WI38 (cell line): ENCODE measurements around the gene NCK2.

ENCODE experiments used
- H3K4me3 ChIP-seq: 2 replicates; pipeline ENCODE4 v1.5.1; 2011; ENCODE audit warnings: low read depth, mild to moderate bottlenecking, control low read depth, low read length
- TF ChIP-seq, protein P1 (sequence below): IDR thresholded peaks from 2 replicates; pipeline ENCODE4 v1.5.1; 2012; ENCODE audit warnings: low read depth, mild to moderate bottlenecking, control low read depth, low read length

Gene NCK2

DNA sequence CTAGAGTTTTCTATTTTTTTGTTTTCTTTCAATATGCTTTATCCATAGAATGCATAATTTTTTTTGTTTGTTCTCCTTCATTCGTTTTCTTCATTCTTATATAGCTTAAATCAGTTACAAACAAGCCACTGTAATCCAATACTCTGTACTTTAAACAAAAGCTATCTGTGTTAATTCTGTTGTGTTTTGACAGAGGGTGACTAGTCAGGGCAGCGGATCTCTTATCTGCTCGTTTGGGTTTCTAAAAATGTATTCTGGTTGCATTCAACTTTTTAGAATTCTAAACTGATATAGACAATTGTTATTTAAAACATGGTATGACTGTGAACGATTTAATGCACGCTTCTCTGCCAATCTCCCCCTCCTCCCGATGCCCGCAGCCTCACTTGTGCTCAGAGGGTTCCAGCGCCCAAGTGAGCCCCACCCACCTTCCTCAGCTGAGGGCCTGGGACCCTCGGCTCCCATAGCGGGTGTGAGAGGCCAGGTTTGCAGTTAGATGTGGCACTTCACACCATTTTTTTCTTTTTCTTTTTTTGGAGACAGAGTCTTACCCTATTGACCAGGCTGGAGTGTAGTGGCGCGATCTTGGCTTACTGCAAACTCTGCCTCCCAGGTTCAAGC is 44.1 kb downstream of the NCK2 start:
- TF ChIP-seq, protein P1, sequence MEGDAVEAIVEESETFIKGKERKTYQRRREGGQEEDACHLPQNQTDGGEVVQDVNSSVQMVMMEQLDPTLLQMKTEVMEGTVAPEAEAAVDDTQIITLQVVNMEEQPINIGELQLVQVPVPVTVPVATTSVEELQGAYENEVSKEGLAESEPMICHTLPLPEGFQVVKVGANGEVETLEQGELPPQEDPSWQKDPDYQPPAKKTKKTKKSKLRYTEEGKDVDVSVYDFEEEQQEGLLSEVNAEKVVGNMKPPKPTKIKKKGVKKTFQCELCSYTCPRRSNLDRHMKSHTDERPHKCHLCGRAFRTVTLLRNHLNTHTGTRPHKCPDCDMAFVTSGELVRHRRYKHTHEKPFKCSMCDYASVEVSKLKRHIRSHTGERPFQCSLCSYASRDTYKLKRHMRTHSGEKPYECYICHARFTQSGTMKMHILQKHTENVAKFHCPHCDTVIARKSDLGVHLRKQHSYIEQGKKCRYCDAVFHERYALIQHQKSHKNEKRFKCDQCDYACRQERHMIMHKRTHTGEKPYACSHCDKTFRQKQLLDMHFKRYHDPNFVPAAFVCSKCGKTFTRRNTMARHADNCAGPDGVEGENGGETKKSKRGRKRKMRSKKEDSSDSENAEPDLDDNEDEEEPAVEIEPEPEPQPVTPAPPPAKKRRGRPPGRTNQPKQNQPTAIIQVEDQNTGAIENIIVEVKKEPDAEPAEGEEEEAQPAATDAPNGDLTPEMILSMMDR: no peak
- H3K4me3 ChIP-seq: no peak overlapping the region

DNA sequence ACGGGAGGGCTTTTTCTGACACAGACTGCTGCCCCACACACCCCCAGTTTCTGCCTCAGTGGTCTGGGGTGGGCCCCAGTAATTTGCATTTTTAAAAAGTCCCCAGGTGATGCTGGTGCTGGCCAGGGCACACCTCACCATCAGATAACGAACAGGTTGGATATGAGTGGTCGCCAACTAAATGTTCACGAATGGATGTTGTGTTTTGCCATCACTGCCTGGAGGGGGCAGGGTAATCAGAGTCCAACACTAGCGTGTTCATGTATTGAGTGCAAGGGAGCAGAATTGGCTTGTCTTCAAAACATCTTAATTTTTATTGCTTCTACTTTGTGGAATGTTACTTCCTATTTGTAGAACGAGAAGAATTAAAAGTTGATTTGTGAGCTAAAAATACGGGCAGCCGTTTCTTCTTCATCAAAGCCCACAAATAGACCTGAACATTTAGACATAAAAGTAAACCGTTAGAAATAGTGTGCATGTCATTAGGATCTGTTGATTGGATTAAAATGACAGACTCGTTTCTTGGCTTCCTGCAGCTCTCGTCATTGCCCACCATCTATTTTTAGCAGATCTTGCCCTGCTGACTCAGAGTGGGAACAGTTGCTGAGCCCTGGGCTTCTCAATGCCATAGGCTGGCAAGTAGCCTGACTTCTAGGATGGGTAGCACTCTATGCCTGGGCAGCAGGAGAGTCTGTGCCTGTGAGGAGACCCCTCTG is 45.2 kb downstream of the NCK2 start:
- TF ChIP-seq, protein P1: no peak
- H3K4me3 ChIP-seq: no peak overlapping the region

DNA sequence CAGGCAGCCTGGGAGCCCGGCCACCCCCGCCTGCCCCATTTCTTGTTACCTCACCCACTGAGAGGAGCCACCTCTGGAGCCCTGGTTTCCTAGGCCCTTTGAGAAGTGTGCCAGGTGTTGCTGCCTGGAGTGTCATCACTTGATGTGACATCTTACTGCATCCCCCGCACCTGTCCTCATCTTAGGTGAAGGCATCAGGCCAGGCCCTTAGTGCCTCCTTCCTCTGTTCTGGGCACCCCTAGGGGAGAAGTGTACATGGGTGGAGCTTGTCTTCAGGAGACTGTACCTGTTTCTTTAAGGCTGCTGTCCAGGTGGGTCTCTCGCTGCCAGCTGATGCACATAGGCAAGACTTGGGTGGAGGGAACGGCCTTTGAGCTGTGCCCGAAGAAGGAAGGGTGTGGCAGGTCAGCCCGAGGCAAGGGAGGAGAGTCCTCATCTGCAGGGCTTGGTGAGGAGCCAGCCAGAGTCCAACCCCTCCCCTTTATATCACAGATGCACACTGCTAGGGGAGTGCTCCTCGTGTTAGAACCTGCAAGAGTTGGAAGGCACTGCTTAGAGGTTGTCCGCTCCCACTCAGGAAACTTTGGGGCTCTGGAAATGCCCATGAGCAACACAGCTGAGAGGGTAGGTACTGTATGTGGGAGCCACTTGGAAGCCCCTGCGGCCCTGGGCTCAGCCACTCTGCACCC is 45.9 kb downstream of the NCK2 start:
- TF ChIP-seq, protein P1: no peak
- no peak overlapping the region for H3K4me3 ChIP-seq

DNA sequence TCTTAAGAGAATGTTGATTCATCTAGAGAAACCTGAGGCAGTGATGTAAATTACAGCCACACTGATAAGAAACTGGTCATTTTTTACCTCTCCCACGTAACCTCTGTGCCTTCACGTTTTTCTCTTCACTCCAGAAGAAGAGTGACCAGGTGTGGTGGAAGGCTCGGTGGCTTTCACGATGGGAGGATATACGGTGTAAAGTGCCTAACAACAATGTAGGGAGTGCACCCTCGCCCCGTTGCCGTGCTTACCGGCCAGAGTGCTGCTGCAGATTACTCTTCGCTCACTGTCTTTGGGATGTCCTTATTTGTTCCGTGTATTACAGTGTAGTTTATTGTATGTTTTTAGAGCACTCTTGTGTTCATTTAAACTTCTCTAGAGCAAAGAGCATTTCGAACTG is 46.5 kb downstream of the NCK2 start:
- H3K4me3 ChIP-seq: no peak overlapping the region
- TF ChIP-seq, protein P1: no peak

DNA sequence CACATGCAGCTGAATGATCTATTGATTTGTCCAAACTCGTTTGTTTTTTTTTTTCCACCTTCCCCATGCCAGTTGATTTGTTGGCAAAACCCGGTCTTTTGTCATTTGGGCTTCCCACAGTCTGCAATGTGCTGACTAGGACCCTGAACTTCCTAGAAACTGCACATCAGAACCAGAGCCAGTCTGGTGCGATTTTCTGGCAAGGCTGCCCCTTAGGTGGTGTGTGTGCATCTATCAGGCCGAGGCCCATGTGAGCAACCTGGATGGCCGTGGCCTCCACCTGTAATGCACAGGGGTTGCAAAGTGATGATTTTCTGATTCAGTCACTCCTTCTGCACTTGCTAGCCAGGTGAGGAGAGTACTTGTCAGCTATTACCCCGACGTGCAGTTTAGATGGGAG is 47.8 kb downstream of the NCK2 start:
- no peak overlapping the region for H3K4me3 ChIP-seq
- TF ChIP-seq, protein P1: no peak

DNA sequence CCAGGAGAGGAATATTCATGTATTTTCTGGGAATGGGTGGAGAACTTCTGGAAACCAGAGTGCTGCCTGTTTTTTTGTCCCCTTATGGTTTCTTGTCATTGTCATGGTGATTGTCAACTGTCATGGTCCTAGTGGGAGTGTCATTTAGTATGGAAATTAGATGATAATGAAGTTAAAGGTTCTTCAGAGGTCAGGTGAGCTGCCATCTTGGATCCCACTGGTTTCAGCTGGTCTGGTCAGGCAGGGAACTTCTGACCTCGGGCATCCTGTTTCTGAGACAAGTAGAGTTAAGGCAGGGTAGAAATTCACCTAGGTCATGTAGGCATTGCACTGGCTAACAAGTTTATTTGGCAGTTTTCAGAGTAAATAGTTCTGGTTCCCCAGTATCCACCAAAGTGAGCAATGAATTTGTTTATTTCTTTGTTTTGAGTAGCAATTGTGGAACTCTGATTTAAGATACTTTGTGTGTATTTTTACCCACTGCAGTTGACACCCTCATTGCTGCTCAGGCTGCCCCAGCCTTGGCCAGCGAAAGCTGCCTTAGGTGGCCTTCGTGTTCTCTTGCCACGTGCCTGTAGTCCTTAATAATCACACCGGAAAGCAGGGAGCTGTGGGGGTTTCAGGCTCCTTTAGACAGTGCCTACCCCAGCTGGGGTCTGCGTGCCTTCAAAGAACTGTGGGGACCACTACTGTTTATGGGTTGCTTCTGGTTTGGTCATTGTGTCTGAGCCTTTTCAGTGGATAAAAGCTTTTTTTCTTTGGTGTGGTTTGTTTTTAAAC is 48.7 kb downstream of the NCK2 start:
- TF ChIP-seq, protein P1: no peak
- H3K4me3 ChIP-seq: no peak overlapping the region
